ENCODE measurements around the gene VAMP8.
"Not testable (repeated sequence)": the region's sequence is repeated elsewhere in the genome, so short reads cannot be mapped to it uniquely, and the experiment has no call there.

VAMP8 gene

DNA sequence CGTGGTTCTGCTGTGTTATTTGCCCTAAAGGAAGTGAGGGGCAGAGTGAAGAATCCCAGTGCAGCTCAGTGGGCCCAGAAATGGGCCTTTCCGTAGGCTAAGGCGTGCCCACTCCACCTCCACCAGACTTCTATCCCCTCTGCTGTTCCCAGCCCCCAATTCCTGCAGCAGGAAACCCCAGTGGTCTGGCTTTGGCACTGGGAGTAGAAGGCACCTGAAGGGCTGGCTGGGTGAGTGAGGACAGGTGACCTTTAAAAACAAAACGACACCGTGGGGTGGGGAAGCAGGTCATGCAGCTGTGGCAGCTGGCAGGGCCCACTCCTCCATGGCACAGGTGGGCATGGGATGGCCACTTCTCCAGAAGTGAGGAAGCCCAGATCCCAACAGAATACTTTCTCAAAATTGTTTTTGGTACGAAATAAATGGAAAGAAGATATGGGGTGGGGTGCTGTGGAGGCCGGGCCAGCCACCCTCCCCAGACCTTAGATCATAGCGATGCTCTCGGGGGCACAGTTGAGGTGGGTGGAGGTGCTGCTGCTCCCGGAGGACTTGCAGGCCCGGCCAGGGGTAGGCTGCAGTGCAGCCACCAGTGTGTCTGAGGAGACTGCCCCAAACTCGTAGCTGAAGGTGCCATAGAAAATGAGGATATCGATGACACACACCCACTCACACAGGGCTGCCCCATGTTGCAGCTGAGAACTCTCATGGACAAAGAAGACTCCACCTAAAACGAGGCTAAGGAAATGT, 21.4 kb downstream of the VAMP8 start:
- no peak for DNase-seq (ENCODE audit: low read depth)

DNA sequence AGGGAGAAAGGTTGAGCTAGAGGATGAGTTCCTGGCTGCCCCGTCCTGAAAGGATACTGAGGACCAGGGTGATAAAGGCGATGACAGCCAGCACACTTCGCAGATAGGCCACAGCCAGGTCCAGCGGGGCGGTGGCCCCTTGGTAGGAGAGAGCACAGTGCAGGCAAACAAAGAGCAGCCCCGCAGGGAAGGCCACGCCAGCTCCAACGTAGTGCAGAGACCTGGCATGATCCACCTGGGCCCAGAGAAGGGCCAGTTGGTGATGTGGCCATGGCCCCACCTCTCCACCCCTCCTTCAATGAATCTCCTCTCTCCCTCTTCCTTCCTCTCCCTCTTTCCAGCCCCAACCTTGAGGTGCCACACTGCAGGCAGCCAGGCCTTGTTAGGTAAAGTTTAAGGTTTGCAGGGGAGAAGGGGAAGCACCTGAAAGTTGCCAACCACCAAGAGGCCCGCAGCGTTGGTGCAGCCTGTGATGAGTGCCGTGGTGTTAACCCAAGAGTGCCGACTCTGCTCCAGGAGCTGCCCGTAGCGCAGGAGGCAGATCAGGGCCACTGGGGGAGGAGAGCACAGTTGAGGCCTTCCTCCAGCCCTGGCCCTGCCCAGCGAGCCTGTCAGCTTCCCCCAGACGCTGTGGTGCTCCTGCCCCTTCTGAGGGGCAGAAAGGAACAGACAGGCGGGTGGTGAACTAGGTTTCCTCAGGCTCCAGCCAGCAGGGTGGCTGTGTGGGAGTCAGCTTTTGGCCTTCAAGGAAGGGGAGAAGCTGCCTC, 22.3 kb downstream of the VAMP8 start:
- no peak for DNase-seq (ENCODE audit: low read depth)

DNA sequence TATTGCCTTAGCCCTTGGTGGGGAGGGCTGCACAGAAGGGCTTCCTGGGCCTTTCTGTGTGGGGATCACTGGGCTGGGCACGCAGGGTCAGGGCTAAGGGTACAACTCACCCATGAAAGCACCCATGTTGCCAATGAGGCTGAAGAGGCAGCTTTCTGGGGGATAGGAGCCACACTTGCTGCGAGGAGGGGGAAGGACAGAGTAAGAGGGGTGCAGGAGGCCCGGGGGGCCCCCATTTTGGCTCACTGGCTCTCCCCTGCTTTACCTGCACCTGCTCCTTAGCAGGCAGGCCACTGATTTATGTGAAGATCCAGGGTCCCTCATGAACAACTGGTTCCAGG, 22.8 kb downstream of the VAMP8 start:
- DNase-seq (ENCODE audit: low read depth): no peak

DNA sequence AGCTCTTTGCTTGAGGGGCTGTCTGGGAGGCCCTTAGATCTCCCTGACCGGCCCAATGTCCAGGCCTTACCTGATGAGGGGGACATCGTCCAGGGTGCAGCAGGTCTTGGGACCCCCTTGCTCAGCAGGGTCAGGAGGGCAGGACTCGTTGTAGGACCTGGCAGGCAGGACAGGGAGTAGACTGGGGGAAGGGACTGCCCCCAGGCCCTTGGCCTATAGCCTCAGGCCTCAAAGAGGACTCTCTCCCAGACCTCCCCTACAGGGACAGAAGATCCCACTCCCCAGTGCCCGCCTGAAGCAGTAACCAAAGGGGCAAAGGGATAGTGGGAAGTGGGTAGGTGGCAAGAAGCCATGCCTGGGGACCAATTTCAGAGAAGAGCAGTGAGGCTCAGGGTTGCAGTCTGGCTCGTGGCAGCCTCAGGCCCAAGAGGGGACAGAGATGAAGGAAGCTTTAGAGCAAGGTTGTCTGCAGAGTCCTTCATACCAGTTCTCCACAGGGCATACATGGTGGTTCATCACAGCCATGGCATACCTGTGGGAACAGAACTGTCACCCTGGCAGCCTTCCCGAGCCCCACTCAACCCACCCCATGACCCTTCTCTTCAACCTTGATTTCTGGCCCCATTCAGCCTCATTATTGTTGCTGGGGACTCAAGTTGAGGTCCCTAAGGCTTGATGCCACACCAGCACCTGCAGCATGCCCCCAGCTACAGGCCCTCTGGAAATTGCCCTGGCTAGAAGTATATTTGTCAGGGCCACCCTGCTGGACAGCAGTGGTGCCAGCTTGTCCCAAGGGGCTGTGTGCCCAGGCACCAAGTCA, 23.8 kb downstream of the VAMP8 start:
- DNase-seq (ENCODE audit: low read depth): no peak

DNA sequence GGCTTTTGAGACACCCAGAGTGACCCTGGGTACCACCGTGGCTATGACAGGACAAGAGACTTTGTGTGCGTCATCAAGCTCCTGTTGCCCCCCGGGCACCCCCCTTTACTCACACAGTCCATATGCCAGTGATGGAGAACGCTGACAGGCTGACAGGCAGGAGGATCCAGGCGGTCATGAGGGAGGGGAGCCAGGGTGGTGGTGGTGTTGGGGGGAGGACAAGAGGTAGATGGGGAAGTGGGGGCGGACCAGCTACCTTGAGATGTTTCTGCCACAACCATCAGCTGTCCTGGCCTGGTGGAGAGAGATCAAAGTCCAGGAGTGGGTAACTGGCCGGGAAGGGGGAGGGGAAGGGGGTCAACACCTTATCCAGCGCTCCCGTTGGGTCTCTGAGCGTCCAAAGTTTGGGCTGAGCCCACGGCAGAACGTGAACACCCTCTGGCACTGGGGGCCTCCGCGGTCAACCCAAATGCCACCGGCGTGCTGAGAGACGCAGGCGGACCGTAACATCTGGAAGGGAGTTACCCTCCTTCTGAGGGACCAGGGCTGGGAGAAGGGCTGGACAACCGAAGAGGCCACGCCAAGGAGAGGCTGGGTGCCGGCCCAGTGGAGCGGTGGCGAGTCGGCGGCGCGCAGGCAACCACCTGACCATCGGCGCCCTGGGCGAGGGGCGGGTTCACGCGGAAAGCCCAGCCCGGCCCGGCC, 24.5 kb downstream of the VAMP8 start:
- DNase-seq (ENCODE audit: low read depth): no peak

- DNase-seq (ENCODE audit: low read depth): no peak
These were observed 25.3 kb downstream of the VAMP8 start, which contains the start of gene TMEM150A for GRCh38 chr2:85602476-85603234. TMEM150A (minus strand) TSS chr2:85602698; CDS start chr2:85601948, 750 bp downstream.

DNA sequence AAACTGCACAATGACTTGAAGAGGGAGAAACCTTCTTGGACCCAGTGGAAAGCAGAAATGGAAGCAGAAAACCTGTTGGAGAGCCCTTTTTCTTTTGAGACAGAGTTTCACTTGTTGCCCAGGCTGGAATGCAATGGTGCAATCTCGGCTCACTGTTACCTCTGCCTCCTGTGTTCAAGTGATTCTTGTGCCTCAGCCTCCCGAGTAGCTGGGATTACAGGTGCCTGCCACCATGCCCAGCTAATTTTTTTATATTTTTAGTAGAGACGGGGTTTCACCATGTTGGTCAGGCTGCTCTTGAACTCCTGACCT, 26.7 kb downstream of the VAMP8 start:
- not testable (repeated sequence) for DNase-seq (ENCODE audit: low read depth)

DNA sequence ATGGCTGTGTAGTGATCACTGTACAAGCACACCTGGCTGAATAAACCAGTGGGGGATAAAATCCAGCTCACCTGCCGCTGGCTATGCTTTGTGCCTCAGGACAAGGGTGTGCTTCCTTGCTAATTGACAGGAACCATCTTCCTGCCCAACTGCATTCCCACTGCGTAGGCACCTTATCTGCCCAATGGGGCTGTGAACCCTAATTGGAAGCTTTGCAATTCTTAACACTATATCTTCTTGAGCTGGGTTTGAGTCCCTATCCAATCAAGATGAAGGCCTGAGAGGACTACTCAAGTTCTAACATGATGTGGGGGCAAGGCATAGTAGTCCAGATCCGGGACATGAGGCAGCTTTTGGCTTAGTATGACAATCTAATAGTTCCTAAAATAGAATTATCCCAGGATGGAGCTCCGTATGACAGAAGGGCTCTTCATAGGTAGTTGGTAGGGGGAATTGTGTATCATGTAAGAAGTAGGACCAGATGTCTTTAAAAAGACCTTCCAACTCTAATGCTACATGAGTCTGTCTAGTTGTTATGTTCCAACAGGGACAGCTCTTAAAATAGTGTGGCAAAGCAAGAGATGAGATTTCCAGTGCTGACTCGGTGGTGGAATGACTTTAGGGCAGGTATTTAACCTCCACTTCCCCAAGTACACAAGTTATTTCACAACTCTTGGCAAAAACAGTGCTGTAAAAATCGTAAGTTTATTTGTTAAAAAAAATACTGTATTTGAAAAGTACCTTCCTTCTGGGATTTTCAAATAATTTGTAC, 27.4 kb downstream of the VAMP8 start:
- no peak for DNase-seq (ENCODE audit: low read depth)

- peak; percentile 76 for DNase-seq (ENCODE audit: low read depth)
These were observed 28.2 kb downstream of the VAMP8 start for GRCh38 chr2:85605406-85606115.

- no peak for DNase-seq (ENCODE audit: low read depth)
These were observed 28.7 kb downstream of the VAMP8 start for GRCh38 chr2:85606116-85606455.

- DNase-seq (ENCODE audit: low read depth): no peak
These were observed 30.2 kb downstream of the VAMP8 start for GRCh38 chr2:85607268-85608215.

DNA sequence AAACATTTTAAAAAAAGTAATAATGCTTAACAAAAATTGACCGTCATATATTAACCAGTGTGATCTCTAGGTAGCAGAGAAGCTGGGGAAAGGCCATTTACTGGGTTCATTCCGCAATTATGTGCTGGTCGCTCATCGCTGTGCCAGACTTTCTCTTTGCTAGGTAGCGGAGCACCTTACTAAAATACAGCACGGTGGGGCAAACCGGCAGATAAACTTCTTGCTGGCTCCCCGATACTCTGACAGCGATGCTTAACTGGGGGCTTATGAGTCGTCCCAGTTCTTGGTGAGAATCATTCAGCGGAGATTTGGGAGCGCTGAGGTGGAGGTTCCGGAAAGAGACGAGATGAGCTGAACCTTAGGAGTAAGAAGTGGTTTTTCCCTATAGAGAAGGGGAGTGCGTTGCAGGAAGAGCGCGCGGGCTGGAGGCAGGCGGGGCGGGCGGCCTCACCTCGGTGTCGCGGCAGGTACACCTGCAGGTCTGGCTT, 33.9 kb downstream of the VAMP8 start:
- no peak for DNase-seq (ENCODE audit: low read depth)

GRCh38 chr2:85611705-85612587, 34.6 kb downstream of the VAMP8 start, which contains the start of gene C2orf68:
C2orf68 (minus strand) TSS chr2:85612066; CDS start chr2:85611984, 82 bp downstream.
- peak; percentile 49 for DNase-seq (ENCODE audit: low read depth)

DNA sequence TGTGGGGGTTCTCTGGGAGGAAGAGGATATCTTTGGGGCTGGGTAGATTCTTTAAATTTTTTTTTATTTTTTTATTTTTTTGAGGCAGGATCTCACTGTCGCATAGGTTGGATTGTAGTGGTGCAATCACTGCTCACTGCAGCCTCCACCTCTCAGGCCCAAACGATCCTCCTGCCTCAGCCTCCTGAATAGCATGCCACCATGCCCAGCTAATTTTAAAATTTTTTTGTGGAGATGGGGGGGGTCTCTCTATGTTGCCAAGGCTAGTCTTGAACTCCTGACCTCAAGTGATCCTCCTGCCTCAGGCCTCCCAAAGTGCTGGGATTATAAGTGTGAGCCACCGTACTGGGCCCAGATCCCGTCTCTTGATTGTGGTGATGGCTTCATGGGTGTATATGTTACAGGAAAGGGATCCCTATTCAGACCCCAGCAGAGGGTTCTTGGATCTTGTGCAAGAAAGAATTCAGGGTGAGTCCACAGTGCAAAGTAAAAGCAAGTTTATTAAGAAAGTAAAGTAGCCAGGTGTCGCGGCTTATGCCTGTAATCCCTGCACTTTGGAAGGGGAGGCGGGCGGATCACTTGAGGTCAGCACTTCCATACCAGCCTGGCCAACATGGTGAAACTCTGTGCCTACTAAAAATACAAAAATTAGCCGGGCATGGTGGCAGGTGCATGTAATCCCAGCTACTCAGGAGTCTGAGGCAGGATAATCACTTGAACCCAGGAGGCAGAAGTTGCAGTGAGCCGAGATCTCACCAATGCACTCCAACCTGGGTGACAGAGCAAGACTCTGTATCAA, 36.5 kb downstream of the VAMP8 start:
- DNase-seq (ENCODE audit: low read depth): no peak

DNA sequence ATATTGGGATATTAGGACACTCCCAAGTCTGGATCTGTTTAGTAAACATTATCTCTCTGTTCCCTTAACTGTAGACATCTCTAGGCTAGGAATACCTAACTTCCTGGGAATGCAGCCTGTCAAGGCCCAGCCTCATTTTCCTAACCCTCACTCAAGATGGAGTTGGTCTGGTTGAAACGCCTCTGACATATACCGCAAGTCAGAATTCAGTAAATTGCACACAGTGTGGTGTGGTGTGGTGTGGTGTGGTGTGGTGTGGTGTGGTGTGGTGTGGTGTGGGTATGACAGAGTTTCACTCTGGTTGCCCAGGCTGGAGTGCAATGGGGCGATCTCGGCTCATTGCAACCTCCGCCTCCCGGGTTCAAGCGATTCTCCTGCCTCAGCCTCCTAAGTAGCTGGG, 37.4 kb downstream of the VAMP8 start:
- DNase-seq (ENCODE audit: low read depth): not testable (repeated sequence)

DNA sequence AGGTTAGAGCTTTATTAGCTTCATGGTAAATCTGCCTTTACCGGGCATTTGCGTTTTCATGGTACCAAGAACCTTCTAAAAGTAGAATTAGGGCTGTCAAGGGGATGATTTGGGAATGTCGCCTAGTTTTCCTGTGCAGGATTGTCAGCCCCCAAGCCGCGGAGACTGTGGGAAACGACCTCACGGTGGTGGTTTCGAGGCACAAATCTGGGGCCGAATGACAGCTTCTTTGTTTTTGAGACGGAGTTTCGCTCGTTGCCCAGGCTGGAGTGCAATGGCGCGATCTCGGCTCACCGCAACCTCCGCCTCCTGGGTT, 38.0 kb downstream of the VAMP8 start:
- DNase-seq (ENCODE audit: low read depth): no peak

DNA sequence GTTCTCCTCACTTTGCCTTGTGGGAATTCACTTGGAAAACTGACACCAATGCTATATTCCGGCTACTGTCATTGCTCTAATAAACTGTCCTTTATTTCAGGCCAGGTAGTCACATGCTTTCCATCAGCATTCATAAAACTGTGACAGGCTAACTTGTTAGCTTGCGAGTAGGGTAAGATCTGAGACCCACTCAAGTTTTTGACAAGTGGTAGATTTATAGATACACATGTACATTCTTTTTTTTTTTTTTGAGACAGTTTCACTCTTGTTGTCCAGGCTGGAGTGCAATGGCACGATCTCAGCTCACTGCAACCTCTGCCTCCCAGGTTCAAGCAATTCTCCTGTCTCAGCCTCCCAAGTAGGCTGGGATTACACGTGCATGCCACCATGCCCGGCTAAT, 40.3 kb downstream of the VAMP8 start:
- DNase-seq (ENCODE audit: low read depth): not testable (repeated sequence)

Data from GM04503 (cell line).